ENCODE measurements around the gene INTS11. TPM values are rescaled to one million over a fixed set of nuclear protein-coding genes. Genes with fewer than 3 reads are reported as not detected.

Gene INTS11
- total and polyA plus RNA-seq, 2 donors from 2014 or later = 73.6 to 100 TPM

DNA sequence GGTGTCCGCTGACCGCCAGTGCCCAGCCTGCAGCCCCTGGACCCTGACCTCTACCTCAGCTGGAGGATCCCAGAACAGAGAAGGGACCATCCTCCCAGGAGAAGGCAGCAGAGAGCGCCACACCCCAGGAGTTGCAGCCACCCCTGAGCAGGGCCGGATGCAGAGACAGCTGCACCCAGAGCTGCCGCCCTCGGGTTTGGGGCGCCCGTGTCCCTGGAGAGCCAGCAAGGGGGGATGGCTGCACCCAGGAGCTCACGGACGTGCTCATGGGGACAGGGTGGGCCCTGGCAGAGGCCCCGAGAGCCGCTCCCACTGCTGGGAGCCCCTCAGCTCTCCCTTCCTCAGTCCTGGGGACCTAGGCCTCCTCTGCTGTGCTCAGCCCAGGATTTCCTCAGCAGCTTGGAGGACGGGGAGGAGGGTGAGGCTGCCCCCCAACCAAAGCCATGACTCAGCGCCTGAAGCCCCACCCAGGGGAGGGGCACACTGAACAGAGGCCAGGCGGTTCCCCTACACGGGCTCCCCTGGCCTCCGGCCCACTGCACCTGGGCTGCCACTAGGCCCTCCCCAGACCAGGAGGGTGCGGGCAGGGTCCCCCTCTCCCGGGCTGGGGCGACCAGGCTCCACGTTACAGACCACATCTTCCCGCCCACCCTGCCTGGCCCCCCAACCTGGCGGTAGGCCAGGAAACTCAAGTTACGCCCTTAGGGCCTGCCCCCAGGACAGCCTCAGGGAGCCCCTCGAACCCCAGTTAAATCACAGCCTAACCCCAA is 19.0 kb downstream of the INTS11 start:
- TF ChIP-seq, protein P1, sequence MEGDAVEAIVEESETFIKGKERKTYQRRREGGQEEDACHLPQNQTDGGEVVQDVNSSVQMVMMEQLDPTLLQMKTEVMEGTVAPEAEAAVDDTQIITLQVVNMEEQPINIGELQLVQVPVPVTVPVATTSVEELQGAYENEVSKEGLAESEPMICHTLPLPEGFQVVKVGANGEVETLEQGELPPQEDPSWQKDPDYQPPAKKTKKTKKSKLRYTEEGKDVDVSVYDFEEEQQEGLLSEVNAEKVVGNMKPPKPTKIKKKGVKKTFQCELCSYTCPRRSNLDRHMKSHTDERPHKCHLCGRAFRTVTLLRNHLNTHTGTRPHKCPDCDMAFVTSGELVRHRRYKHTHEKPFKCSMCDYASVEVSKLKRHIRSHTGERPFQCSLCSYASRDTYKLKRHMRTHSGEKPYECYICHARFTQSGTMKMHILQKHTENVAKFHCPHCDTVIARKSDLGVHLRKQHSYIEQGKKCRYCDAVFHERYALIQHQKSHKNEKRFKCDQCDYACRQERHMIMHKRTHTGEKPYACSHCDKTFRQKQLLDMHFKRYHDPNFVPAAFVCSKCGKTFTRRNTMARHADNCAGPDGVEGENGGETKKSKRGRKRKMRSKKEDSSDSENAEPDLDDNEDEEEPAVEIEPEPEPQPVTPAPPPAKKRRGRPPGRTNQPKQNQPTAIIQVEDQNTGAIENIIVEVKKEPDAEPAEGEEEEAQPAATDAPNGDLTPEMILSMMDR (IDR thresholded peaks at IDR 0.05; ENCODE audit: borderline replicate concordance, extremely low read depth, insufficient read depth) = peak; percentile 7
- no peaks in the 10 kb centered on the region for H3K27me3 ChIP-seq (ENCODE audit: control insufficient read depth, insufficient read depth, low read length)
- peaks cover 0 to 36% (median 12%) of the 10 kb centered on the region in 3 donors for H3K4me1 ChIP-seq (ENCODE audit: control insufficient read depth in 2 of 3, insufficient read depth in 2 of 3, low read depth in 1 of 3, low read length in 3 of 3)
- no peak for FAIRE-seq
- no peaks in the 10 kb centered on the region for H3K9me3 ChIP-seq (ENCODE audit: control insufficient read depth in 2 of 3, insufficient read depth in 1 of 3, low read length in 3 of 3)
- peak overlapping the region; percentile 16 to 20 for H3K27ac ChIP-seq (ENCODE audit: low read depth in 2 of 2, low read length in 2 of 2)
- H3K4me3 ChIP-seq (ENCODE audit: low read length in 3 of 3) = peak overlapping the region in 1 of 3 donors; percentile 71
- no peak overlapping the region for H3K9ac ChIP-seq (ENCODE audit: low read length in 3 of 3)
- H3K36me3 ChIP-seq (ENCODE audit: control insufficient read depth in 2 of 3, insufficient read depth in 3 of 3, low read length in 3 of 3) = no peaks in the 10 kb centered on the region
- intact Hi-C loops (cut with DNase I) = no loop called here
- peak in 2 of 5 donors; percentile 50 to 90 for DNase-seq

DNA sequence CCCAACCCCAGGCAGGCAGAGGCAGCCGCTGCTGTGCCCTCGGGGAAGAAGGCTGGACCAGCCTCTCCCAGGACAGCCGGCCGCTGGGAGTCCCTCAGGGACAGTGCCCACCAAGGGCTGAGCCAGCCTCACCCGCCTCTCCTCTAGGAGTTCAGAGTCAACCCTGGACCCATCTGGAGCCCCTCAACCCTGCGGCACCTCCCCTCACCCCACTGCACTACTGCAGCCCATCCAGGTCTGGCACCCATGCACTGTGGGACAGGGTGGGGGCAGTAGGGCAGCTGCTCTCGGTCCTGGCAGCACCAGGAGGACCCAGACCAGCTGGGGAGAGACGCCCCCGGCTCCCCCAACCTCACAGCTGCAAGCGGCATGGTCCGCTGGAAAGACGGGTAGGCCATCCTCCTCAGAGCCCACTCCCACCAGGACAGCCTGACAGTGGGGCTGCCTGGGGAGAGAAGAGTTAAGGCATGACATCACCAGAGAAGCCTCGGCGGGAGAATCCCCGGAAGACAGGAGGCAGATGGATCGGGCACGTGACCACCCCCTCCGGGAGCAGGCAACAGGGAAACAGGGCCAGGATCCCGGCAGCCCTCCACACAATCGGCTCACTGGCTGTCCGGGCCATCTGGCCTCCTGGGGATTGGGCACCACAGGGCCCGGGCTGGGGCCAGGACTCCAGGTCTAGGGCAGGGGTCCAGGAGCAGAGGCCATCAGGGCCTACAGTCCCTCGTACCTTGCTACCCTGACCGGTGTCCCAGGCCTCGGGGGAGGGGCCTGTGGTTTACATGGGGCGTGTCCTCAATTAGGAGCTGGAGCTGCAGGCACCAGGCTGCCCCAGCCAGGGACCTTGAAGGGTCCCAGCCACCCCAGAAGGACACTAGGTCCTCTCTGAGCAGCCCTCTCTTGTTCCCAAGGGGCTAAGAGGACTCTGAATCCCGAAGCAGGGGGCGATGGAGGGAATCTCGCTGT is 19.8 kb downstream of the INTS11 start:
- DNase-seq (peak; percentile 77 to 93 (median 88)), FAIRE-seq (no peak)
- H3K27me3 ChIP-seq (ENCODE audit: control insufficient read depth, insufficient read depth, low read length) = no peaks in the 10 kb centered on the region
- peak overlapping the region; percentile 16 to 20 for H3K27ac ChIP-seq (ENCODE audit: low read depth in 2 of 2, low read length in 2 of 2)
- H3K4me3 ChIP-seq (ENCODE audit: low read length in 3 of 3) = peak overlapping the region in 1 of 3 donors; percentile 7
- H3K9me3 ChIP-seq (ENCODE audit: control insufficient read depth in 2 of 3, insufficient read depth in 1 of 3, low read length in 3 of 3) = no peaks in the 10 kb centered on the region
- TF ChIP-seq, protein P1 (IDR thresholded peaks at IDR 0.05; ENCODE audit: borderline replicate concordance, extremely low read depth, insufficient read depth) = no peak
- no peaks in the 10 kb centered on the region for H3K36me3 ChIP-seq (ENCODE audit: control insufficient read depth in 2 of 3, insufficient read depth in 3 of 3, low read length in 3 of 3)
- H3K4me1 ChIP-seq (ENCODE audit: control insufficient read depth in 2 of 3, insufficient read depth in 2 of 3, low read depth in 1 of 3, low read length in 3 of 3) = peaks cover 0 to 34% (median 12%) of the 10 kb centered on the region in 3 donors
- intact Hi-C loops (cut with DNase I) = no loop called here
- no peak overlapping the region for H3K9ac ChIP-seq (ENCODE audit: low read length in 3 of 3)

DNA sequence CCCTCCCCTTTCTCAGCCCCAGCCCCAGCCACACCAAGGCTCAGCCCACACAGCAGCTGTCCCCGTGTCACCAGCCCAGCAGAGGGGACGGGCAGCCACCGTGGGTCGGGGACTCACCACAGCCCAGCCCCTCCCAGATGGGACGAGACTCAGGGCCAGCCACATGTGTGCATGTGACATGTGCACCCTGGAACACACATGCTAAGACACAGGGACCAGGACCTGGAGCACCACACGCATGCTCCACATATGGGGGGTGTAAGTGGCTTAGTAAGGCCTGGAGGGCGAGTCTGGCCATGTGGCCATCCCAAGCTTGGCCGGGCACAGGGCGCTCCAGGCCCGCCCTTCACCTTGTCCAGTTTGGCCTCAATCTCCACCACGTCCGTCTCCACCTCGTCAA is 20.7 kb downstream of the INTS11 start:
- Histone ChIP-seq H3K4me1 (ENCODE audit: control insufficient read depth in 2 of 3, insufficient read depth in 2 of 3, low read depth in 1 of 3, low read length in 3 of 3) (peaks cover 0 to 31% (median 12%) of the 10 kb centered on the region in 3 donors), H3K27ac (ENCODE audit: low read depth in 2 of 2, low read length in 2 of 2) (no peak overlapping the region), H3K27me3 (ENCODE audit: control insufficient read depth, insufficient read depth, low read length) (no peaks in the 10 kb centered on the region), H3K9ac (ENCODE audit: low read length in 3 of 3) (no peak overlapping the region), H3K36me3 (ENCODE audit: control insufficient read depth in 2 of 3, insufficient read depth in 3 of 3, low read length in 3 of 3) (no peaks in the 10 kb centered on the region), H3K9me3 (ENCODE audit: control insufficient read depth in 2 of 3, insufficient read depth in 1 of 3, low read length in 3 of 3) (no peaks in the 10 kb centered on the region), H3K4me3 (ENCODE audit: low read length in 3 of 3) (no peak overlapping the region)
- TF ChIP-seq, protein P1 (IDR thresholded peaks at IDR 0.05; ENCODE audit: borderline replicate concordance, extremely low read depth, insufficient read depth) = no peak
- DNase-seq = no peak
- intact Hi-C loops (cut with DNase I) = no loop called here
- no peak for FAIRE-seq
